HEK293 (cell line): ENCODE data around the gene ERVK3-1.

Experiments
- CTCF ChIA-PET: fragments of 350-600 bp; formaldehyde crosslinking; extraction: SDS; loops from one replicate; lab custom pipeline; 2021; ENCODE audit warnings: antibody characterized with exemption; lab: Yijun Ruan, JAX
- POLR2A ChIA-PET: fragments of 300-600 bp; formaldehyde crosslinking; extraction: SDS; loops from one replicate; lab custom pipeline; 2020; ENCODE audit warnings: antibody characterized with exemption, inconsistent platforms; lab: Yijun Ruan, JAX
- H3K27ac ChIP-seq: fragments of 200-500 bp; sonication (Bioruptor generic); 2 replicates; pipeline ENCODE4 v1.5.1; 2014; ENCODE audit warnings: low read depth, low read length, control low read depth, inconsistent platforms; ENCODE audit errors: extremely low read depth
- H3K36me3 ChIP-seq, 2 experiments: fragments of 200-500 bp in 1 of 2; sonication (Bioruptor generic) in 1 of 2; 1 replicate in 1 of 2; 2 replicates in 1 of 2; pipeline ENCODE4 v1.5.1; 2014 to 2017; ENCODE audit warnings: inconsistent platforms in 2 of 2, low read length in 2 of 2; ENCODE audit not compliant: control insufficient read depth in 2 of 2, insufficient read depth in 1 of 2
- H3K4me1 ChIP-seq: fragments of 200-500 bp; sonication (Bioruptor generic); 2 replicates; pipeline ENCODE4 v1.5.1; 2014; ENCODE audit warnings: mild to moderate bottlenecking, low read length, inconsistent platforms; ENCODE audit not compliant: control insufficient read depth, insufficient read depth
- H3K4me3 ChIP-seq: 2 replicates; pipeline ENCODE4 v1.5.1; 2011; ENCODE audit warnings: low read depth, mild to moderate bottlenecking, control low read depth, low read length, moderate library complexity
- H3K9me3 ChIP-seq: fragments of 200-500 bp; sonication (Bioruptor generic); 2 replicates; pipeline ENCODE4 v1.5.1; 2014; ENCODE audit warnings: low read depth, low read length, inconsistent platforms; ENCODE audit not compliant: control insufficient read depth, insufficient read depth
- GLI2 ChIP-seq: fragments of 450-650 bp; formaldehyde crosslinking; IDR thresholded peaks from 2 replicates; pipeline ENCODE4; 2017; ENCODE audit warnings: missing biosample characterization, missing genetic modification characterization, low read depth, borderline replicate concordance
- GLIS2 ChIP-seq: fragments of 450-650 bp; formaldehyde crosslinking; IDR thresholded peaks from 2 replicates; pipeline ENCODE4 v1.5.1; 2016; ENCODE audit warnings: missing biosample characterization, missing genetic modification characterization
- HIC1 ChIP-seq: fragments of 450-650 bp; formaldehyde crosslinking; IDR thresholded peaks from 2 replicates; pipeline ENCODE4 v1.5.1; 2016; ENCODE audit warnings: missing biosample characterization, missing genetic modification characterization
- HOXA7 ChIP-seq: sonication (generic); formaldehyde crosslinking; IDR thresholded peaks from 2 replicates; pipeline ENCODE4 v1.8.1; 2022; ENCODE audit warnings: missing genetic modification reagents, borderline replicate concordance
- KLF16 ChIP-seq: fragments of 450-650 bp; formaldehyde crosslinking; IDR thresholded peaks from 2 replicates; pipeline ENCODE4 v1.5.1; 2017; ENCODE audit warnings: missing biosample characterization, missing genetic modification characterization
- KLF9 ChIP-seq: fragments of 450-650 bp; formaldehyde crosslinking; IDR thresholded peaks from 2 replicates; pipeline ENCODE4 v1.5.1; 2016; ENCODE audit warnings: missing biosample characterization, missing genetic modification characterization, low read depth
- PATZ1 ChIP-seq: fragments of 450-650 bp; formaldehyde crosslinking; IDR thresholded peaks from 2 replicates; pipeline ENCODE4 v1.5.1; 2016; ENCODE audit warnings: missing biosample characterization, missing genetic modification characterization
- PRDM1 ChIP-seq: fragments of 450-650 bp; formaldehyde crosslinking; IDR thresholded peaks from 2 replicates; pipeline ENCODE4; 2016; ENCODE audit warnings: missing biosample characterization, missing genetic modification characterization
- SP3 ChIP-seq: fragments of 450-650 bp; formaldehyde crosslinking; IDR thresholded peaks from 2 replicates; pipeline ENCODE4 v1.5.1; 2016; ENCODE audit warnings: missing biosample characterization, missing genetic modification characterization
- ZEB2 ChIP-seq: fragments of 450-650 bp; formaldehyde crosslinking; IDR thresholded peaks from 2 replicates; pipeline ENCODE4 v1.5.1; 2016; ENCODE audit warnings: missing biosample characterization, missing genetic modification characterization
- ZFHX2 ChIP-seq: fragments of 450-650 bp; formaldehyde crosslinking; conservative IDR thresholded peaks from 2 replicates; pipeline ENCODE4 v1.5.1; 2016; ENCODE audit warnings: missing biosample characterization, missing genetic modification characterization
- ZNF10 ChIP-seq: fragments of 450-650 bp; formaldehyde crosslinking; IDR thresholded peaks from 2 replicates; pipeline ENCODE4 v1.5.1; 2017; ENCODE audit warnings: missing biosample characterization, missing genetic modification characterization
- ZNF311 ChIP-seq: fragments of 450-650 bp; formaldehyde crosslinking; IDR thresholded peaks from 2 replicates; pipeline ENCODE4 v1.5.1; 2017; ENCODE audit warnings: missing biosample characterization, missing genetic modification characterization, borderline replicate concordance
- ZNF341 ChIP-seq: fragments of 450-650 bp; formaldehyde crosslinking; IDR thresholded peaks from 2 replicates; pipeline ENCODE4; 2016; ENCODE audit warnings: low read depth, missing biosample characterization, missing genetic modification characterization
- ZNF37A ChIP-seq: fragments of 450-650 bp; IDR thresholded peaks from 2 replicates; pipeline ENCODE4 v1.5.1; 2018; ENCODE audit warnings: missing biosample characterization, missing genetic modification characterization
- ZNF394 ChIP-seq: fragments of 450-650 bp; formaldehyde crosslinking; IDR thresholded peaks from 2 replicates; pipeline ENCODE4 v1.5.1; 2016; ENCODE audit warnings: missing biosample characterization, missing genetic modification characterization, mild to moderate bottlenecking, moderate library complexity, borderline replicate concordance
- ZNF544 ChIP-seq: fragments of 450-650 bp; formaldehyde crosslinking; IDR thresholded peaks from 2 replicates; pipeline ENCODE4 v1.5.0; 2017; ENCODE audit warnings: missing biosample characterization, missing genetic modification characterization
- ZNF571 ChIP-seq: fragments of 450-650 bp; formaldehyde crosslinking; IDR thresholded peaks from 2 replicates; pipeline ENCODE4 v1.5.0; 2017; ENCODE audit warnings: missing biosample characterization, missing genetic modification characterization
- ZNF621 ChIP-seq: fragments of 450-650 bp; formaldehyde crosslinking; IDR thresholded peaks from 2 replicates; pipeline ENCODE4 v1.5.1; 2017; ENCODE audit warnings: missing biosample characterization, missing genetic modification characterization
- ZNF645 ChIP-seq: fragments of 450-650 bp; formaldehyde crosslinking; IDR thresholded peaks from 2 replicates; pipeline ENCODE4; 2016; ENCODE audit warnings: missing biosample characterization, missing genetic modification characterization
- TF ChIP-seq, protein P1 (sequence below): fragments of 450-650 bp; formaldehyde crosslinking; IDR thresholded peaks from 2 replicates; pipeline ENCODE4 v1.5.1; 2016; ENCODE audit warnings: missing biosample characterization, missing genetic modification characterization
- TF ChIP-seq, protein P2 (sequence below): fragments of 450-650 bp; formaldehyde crosslinking; IDR thresholded peaks from 2 replicates; pipeline ENCODE4 v1.5.1; 2016; ENCODE audit warnings: missing biosample characterization, missing genetic modification characterization

ERVK3-1 gene

DNA sequence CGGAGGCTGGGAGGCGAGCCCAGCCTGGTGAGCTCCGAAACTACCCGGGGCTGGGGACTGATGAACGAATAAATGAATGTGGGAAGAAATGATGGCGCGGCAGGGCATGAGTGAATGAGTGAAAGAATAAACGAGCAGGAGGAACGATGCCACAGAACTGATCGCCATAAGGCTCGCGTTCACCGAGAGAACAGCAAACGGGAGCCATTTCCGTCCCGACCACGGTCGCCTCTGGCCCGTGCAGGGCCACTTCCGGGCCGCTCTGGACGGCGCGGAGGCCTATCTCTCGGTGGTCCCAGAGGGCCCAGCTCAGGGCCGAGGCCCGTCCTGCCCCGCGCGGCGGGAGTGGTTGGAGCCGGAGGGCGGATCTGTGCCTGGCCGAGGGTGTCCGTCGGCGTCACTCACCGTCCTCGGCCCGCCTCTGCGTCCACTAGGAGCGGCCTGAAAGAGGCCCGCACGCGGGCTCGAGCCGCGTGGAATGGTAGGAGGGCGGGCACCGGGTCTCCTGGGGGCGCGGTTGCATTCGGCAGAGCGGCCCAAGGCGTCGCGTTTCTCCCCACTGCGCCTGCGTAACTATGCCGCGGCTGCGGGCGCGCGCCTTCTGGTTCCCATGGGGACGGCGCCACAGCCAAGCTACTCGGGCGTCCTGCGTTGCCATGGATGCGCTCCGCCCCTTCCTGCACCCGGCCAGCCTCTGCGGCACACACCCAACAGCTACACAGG, 57.3 kb downstream of the ERVK3-1 start, which contains the start of gene ZNF497 (continued):
- TF ChIP-seq SP3 (tag by site-specific recombination) (peak; percentile 68), ZNF341 (tag by site-specific recombination) (peak; percentile 90), HOXA7 (CRISPR knock-in tag) (no peak), PATZ1 (peak; percentile 75), KLF9 (tag by site-specific recombination) (peak; percentile 95), ZFHX2 (tag by site-specific recombination) (0 out of 2 replicates have a peak, but pooled peaks have one; percentile 9), HIC1 (tag by site-specific recombination) (peak; percentile 26; the same call in 1 of the 2 replicates), ZNF394 (tag by site-specific recombination) (peak; percentile 27; the same call in 1 of the 2 replicates), ZEB2 (tag by site-specific recombination) (peak; percentile 84), ZNF10 (tag by site-specific recombination) (no peak), GLIS2 (tag by site-specific recombination) (0 out of 2 replicates have a peak, but pooled peaks have one; percentile 9)
- TF ChIP-seq, protein P1, sequence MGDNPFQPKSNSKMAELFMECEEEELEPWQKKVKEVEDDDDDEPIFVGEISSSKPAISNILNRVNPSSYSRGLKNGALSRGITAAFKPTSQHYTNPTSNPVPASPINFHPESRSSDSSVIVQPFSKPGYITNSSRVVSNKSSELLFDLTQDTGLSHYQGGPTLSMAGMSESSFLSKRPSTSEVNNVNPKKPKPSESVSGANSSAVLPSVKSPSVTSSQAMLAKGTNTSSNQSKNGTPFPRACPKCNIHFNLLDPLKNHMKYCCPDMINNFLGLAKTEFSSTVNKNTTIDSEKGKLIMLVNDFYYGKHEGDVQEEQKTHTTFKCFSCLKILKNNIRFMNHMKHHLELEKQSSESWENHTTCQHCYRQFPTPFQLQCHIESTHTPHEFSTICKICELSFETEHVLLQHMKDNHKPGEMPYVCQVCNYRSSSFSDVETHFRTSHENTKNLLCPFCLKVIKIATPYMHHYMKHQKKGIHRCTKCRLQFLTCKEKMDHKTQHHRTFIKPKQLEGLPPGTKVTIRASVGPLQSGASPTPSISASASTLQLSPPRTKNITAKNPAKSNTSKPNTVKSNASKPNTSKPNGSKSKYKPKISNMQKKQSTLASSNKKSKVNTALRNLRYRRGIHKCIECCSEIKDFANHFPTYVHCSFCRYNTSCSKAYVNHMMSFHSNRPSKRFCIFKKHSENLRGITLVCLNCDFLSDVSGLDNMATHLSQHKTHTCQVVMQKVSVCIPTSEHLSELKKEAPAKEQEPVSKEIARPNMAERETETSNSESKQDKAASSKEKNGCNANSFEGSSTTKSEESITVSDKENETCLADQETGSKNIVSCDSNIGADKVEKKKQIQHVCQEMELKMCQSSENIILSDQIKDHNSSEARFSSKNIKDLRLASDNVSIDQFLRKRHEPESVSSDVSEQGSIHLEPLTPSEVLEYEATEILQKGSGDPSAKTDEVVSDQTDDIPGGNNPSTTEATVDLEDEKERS, result 0 out of 2 replicates have a peak, but pooled peaks have one; percentile 7

- Histone ChIP-seq H3K4me1 (no peaks in the 10 kb centered on the region), H3K27ac (no peak overlapping the region), H3K9me3 (no peaks in the 10 kb centered on the region), H3K36me3 (no peaks in the 10 kb centered on the region; a peak in 1 of 3 replicates), H3K4me3 (no peak overlapping the region)
- CTCF ChIA-PET, result interaction anchor here (0.6 kb wide), 2 partner anchors 37 to 45 kb away, joined by 4 to 5 read pairs; partner anchors contain the start of genes ZNF584 and ZSCAN22
- POLR2A ChIA-PET, result interaction anchor here (0.5 to 3.2 kb wide), 10 partner anchors 8 to 202 kb away, joined by 3 to 35 read pairs (median 8); partner anchors contain the start of genes CHMP2A, ZBTB45, ZNF584 and ZNF8
- TF ChIP-seq ZNF571 (no peak), KLF16 (tag by site-specific recombination) (no peak), ZNF37A (tag by site-specific recombination) (no peak), ZNF311 (tag by site-specific recombination) (no peak), GLI2 (tag by site-specific recombination) (no peak), ZNF621 (tag by site-specific recombination) (no peak), ZNF544 (tag by site-specific recombination) (no peak), PRDM1 (no peak), ZNF645 (tag by site-specific recombination) (no peak)
- TF ChIP-seq, protein P2, sequence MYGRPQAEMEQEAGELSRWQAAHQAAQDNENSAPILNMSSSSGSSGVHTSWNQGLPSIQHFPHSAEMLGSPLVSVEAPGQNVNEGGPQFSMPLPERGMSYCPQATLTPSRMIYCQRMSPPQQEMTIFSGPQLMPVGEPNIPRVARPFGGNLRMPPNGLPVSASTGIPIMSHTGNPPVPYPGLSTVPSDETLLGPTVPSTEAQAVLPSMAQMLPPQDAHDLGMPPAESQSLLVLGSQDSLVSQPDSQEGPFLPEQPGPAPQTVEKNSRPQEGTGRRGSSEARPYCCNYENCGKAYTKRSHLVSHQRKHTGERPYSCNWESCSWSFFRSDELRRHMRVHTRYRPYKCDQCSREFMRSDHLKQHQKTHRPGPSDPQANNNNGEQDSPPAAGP (tag by site-specific recombination), result no peak
Measured at GRCh38 chr19:58364146-58364545, 59.0 kb downstream of the ERVK3-1 start.
